Spleen (tissue), 7 donors: ENCODE results near the gene CILP2.

Experiments used
- POLR2A ChIP-seq, 3 donors: fragments of 450-650 bp; IDR thresholded peaks; one replicate each; pipeline ENCODE4 v1.5.1; 2017; ENCODE audit warnings: antibody characterized with exemption in 3 of 3, mild to moderate bottlenecking in 1 of 3
- TF ChIP-seq, protein P1 (sequence below), 11 experiments: fragments of 200-600 bp in 7 of 11; fragments of 450-650 bp in 4 of 11; sonication (generic) in 4 of 11; IDR thresholded peaks in 8 of 11; conservative IDR thresholded peaks in 3 of 11; 1 replicate in 7 of 11; 2 replicates in 4 of 11; pipeline versions ENCODE4 v1.4.0 to v1.8.0; 2016 to 2021; ENCODE audit warnings: antibody characterized with exemption in 11 of 11, inconsistent platforms in 4 of 11, mild to moderate bottlenecking in 1 of 11
- donor health status: DM: no; HTN: no; CAD: no; lungs with moderate emphysema.
- donor health status: DM: no; HTN: no; CAD: no.
- donor health status: DM: no; HTN: no; CAD: no.

- TF ChIP-seq POLR2A (IDR thresholded peaks at IDR 0.05): no peak
- TF ChIP-seq, protein P1, sequence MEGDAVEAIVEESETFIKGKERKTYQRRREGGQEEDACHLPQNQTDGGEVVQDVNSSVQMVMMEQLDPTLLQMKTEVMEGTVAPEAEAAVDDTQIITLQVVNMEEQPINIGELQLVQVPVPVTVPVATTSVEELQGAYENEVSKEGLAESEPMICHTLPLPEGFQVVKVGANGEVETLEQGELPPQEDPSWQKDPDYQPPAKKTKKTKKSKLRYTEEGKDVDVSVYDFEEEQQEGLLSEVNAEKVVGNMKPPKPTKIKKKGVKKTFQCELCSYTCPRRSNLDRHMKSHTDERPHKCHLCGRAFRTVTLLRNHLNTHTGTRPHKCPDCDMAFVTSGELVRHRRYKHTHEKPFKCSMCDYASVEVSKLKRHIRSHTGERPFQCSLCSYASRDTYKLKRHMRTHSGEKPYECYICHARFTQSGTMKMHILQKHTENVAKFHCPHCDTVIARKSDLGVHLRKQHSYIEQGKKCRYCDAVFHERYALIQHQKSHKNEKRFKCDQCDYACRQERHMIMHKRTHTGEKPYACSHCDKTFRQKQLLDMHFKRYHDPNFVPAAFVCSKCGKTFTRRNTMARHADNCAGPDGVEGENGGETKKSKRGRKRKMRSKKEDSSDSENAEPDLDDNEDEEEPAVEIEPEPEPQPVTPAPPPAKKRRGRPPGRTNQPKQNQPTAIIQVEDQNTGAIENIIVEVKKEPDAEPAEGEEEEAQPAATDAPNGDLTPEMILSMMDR (IDR thresholded peaks at IDR 0.05 in 8 of 11, conservative IDR thresholded peaks at IDR 0.05 in 3 of 11): no peak
These were observed 49.7 kb downstream of the CILP2 start for GRCh38 chr19:19587771-19588170.
